ENCODE data around the gene DDIT3.
A peak's percentile ranks its signal among the peaks of the same experiment; 100 is the strongest.

The DDIT3 gene

GRCh38 chr12:57536597-57536942 is 16.3 kb upstream of the DDIT3 start:
- Mint-ChIP-seq H3K36me3 (peaks cover 34 to 78% of the 10 kb centered on the region in 2 donors), H3K27ac (no peak overlapping the region), H3K4me3 (no peak overlapping the region), H3K9me3 (no peaks in the 10 kb centered on the region), H3K4me1 (peaks cover 7 to 12% of the 10 kb centered on the region in 2 donors), H3K27me3 (no peaks in the 10 kb centered on the region)
- ATAC-seq (replicated peaks) = no peak
- DNase-seq = no peak

- Mint-ChIP-seq H3K36me3 (peaks cover 31 to 79% of the 10 kb centered on the region in 2 donors), H3K27ac (peak overlapping the region; percentile 57), H3K4me1 (peaks cover 7 to 12% of the 10 kb centered on the region in 2 donors), H3K9me3 (no peaks in the 10 kb centered on the region), H3K4me3 (no peak overlapping the region), H3K27me3 (no peaks in the 10 kb centered on the region)
- DNase-seq = no peak
- no peak for ATAC-seq (replicated peaks)
Measured at GRCh38 chr12:57535764-57536596, 15.7 kb upstream of the DDIT3 start.

- H3K4me1 Mint-ChIP-seq = peaks cover 7 to 12% of the 10 kb centered on the region in 2 donors
- H3K36me3 Mint-ChIP-seq = peaks cover 30 to 75% of the 10 kb centered on the region in 2 donors
- ATAC-seq (replicated peaks) (no peak), DNase-seq (no peak)
- H3K4me3 Mint-ChIP-seq = no peak overlapping the region
- no peaks in the 10 kb centered on the region for H3K9me3 Mint-ChIP-seq
- H3K27me3 Mint-ChIP-seq = no peaks in the 10 kb centered on the region
- H3K27ac Mint-ChIP-seq = peak overlapping the region; percentile 3
Measured at GRCh38 chr12:57534991-57535543, 14.8 kb upstream of the DDIT3 start.

- H3K9me3 Mint-ChIP-seq = no peaks in the 10 kb centered on the region
- ATAC-seq (replicated peaks) (no peak), DNase-seq (no peak)
- H3K36me3 Mint-ChIP-seq = peaks cover 37 to 76% of the 10 kb centered on the region in 2 donors
- H3K4me1 Mint-ChIP-seq = peaks cover 9 to 17% of the 10 kb centered on the region in 2 donors
- no peak overlapping the region for H3K4me3 Mint-ChIP-seq
- H3K27ac Mint-ChIP-seq = no peak overlapping the region
- H3K27me3 Mint-ChIP-seq = no peaks in the 10 kb centered on the region
Measured at GRCh38 chr12:57534250-57534649, 13.9 kb upstream of the DDIT3 start.

DNA sequence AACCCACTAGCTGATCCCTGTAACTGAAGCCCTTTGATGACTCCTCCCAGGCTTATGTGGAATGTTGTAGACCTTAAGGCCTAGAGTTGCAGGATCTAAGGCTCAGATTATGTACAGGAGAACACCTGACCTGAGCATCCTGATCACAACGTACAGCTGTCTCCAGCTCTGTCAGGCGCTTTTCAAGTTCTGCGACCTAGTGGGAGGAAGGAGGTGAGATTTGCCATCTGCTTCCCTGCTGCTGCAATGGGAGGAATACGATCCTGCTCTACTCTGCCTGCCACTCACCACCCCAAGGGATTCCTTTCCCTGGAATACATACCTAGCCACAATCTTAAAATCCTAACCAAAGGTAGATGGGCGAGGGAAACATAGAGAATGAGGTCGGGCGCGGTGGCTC is 12.8 kb upstream of the DDIT3 start:
- Mint-ChIP-seq H3K27ac (peak overlapping the region; percentile 56), H3K4me1 (peaks cover 2 to 6% of the 10 kb centered on the region in 2 donors), H3K27me3 (no peaks in the 10 kb centered on the region), H3K9me3 (no peaks in the 10 kb centered on the region), H3K36me3 (peaks cover 39 to 76% of the 10 kb centered on the region in 2 donors), H3K4me3 (no peak overlapping the region)
- DNase-seq (no peak), ATAC-seq (replicated peaks) (no peak)

DNA sequence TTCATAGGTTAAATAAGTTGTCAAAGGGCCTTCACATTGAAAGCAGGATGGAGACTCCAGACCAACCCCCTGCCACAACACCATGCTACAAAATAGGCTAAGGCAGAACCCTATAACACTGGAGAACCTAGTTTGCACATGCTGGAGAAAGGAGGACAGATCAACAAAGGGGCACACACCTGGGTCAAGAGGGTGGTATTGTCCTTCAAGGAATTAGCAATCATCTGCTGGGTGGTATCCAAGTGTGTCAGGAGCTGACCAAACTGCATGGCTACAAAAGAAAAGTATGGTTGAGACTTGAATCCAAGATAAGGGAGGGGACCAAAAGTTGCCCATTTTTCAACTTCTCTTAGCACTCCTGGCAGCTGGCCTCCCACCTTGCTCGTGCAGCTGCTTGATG is 11.5 kb upstream of the DDIT3 start:
- no peak for ATAC-seq (replicated peaks)
- peaks cover 40 to 67% of the 10 kb centered on the region in 2 donors for H3K36me3 Mint-ChIP-seq
- H3K27ac Mint-ChIP-seq = peak overlapping the region; percentile 65
- no peaks in the 10 kb centered on the region for H3K9me3 Mint-ChIP-seq
- H3K27me3 Mint-ChIP-seq = no peaks in the 10 kb centered on the region
- peaks cover 2 to 14% of the 10 kb centered on the region in 2 donors for H3K4me1 Mint-ChIP-seq
- DNase-seq = no peak
- no peak overlapping the region for H3K4me3 Mint-ChIP-seq

DNA sequence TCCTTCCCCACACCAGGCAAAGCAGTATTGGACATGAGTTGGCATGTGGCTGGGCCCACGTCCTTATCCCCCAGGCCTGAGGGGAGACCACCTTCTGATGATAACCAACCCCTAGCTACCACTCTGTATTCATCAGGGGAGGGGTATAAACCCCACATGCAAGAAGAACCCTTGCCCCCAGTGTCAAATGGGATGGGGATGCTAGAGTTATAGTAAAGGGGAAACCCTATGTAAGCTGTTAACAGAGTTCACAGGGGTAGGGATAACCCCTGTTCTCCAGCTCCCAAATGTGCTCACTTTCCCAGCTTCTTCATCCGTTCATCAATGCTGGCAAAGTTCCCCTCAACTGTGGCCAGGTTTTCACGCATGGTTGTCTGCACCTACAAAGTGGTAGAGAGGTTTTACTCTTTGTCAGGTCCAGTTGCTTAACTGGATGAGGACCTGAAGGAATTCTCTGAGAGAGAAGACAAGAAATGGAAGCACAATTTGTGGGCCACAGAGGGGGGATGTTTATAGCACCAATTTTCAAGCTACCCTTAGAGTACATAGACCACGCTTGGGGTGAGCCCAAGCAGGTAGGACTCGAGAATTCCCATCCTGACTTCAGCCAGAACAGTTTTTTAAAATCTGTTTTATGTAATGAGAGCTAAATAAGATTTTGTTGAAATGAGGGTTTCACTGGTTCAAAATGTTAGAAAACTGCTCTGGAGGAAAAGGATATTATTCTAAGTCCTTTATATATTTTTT is 10.3 kb upstream of the DDIT3 start:
- Mint-ChIP-seq H3K36me3 (peaks cover 47 to 64% of the 10 kb centered on the region in 2 donors), H3K27ac (no peak overlapping the region), H3K4me3 (no peak overlapping the region), H3K4me1 (peaks cover 5 to 27% of the 10 kb centered on the region in 2 donors), H3K9me3 (no peaks in the 10 kb centered on the region), H3K27me3 (no peaks in the 10 kb centered on the region)
- DNase-seq (no peak), ATAC-seq (replicated peaks) (no peak)

DNA sequence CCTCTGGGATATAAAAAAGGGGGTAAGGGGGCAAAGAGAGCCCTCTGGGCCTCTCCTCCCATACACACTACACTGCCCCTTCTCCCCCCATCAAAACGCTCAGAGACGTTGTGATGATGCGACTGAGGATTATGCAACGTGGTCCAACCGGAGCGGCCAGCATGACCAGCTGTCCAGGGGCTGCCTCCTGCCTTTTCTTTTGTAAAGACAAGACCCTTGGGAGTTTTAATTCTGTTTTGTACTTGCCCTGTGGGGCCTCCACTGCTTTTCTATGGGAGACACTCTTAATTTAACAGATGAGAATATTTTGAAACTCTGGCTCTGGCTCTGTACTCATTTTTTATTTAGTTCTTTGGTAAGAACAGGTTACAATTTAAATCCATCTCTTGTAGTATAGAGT is 9.5 kb upstream of the DDIT3 start:
- Mint-ChIP-seq H3K36me3 (peaks cover 47 to 64% of the 10 kb centered on the region in 2 donors), H3K4me1 (peaks cover 10 to 34% of the 10 kb centered on the region in 2 donors), H3K4me3 (no peak overlapping the region), H3K27me3 (no peaks in the 10 kb centered on the region), H3K27ac (peak overlapping the region; percentile 60), H3K9me3 (no peaks in the 10 kb centered on the region)
- DNase-seq (no peak), ATAC-seq (replicated peaks) (no peak)

- Mint-ChIP-seq H3K4me3 (no peak overlapping the region), H3K36me3 (peaks cover 49 to 67% of the 10 kb centered on the region in 2 donors), H3K4me1 (peaks cover 18 to 43% of the 10 kb centered on the region in 2 donors), H3K9me3 (no peaks in the 10 kb centered on the region), H3K27ac (peak overlapping the region; percentile 75), H3K27me3 (no peaks in the 10 kb centered on the region)
- ATAC-seq (replicated peaks) (no peak), DNase-seq (no peak)
Measured at GRCh38 chr12:57528831-57529555, 8.7 kb upstream of the DDIT3 start.

DNA sequence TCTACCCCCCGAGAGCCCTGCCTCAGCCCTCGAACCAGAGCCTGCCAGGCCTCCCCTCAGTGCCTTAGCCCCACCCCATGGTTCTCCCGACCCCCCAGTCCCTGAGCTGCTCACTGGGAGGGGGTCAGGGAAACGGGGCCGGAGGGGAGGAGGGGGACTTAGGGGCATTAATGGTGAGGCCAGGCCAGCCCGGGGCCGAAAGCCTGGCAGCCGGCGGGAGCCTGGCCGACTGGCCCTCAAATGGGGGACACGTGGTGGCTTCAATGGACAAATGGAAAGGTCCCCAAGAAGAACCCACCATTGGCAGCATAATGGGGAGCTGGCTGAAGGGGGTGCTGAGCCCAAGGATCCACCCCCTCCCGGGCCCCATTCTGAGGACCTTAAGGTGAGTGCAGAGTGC is 7.9 kb upstream of the DDIT3 start:
- peak overlapping the region; percentile 51 for H3K27ac Mint-ChIP-seq
- H3K9me3 Mint-ChIP-seq = no peaks in the 10 kb centered on the region
- H3K4me3 Mint-ChIP-seq = no peak overlapping the region
- H3K4me1 Mint-ChIP-seq = peaks cover 23 to 51% of the 10 kb centered on the region in 2 donors
- H3K36me3 Mint-ChIP-seq = peaks cover 45 to 63% of the 10 kb centered on the region in 2 donors
- ATAC-seq (replicated peaks) (no peak), DNase-seq (no peak)
- H3K27me3 Mint-ChIP-seq = no peaks in the 10 kb centered on the region

- peaks cover 38 to 59% of the 10 kb centered on the region in 2 donors for H3K36me3 Mint-ChIP-seq
- H3K4me3 Mint-ChIP-seq = peak overlapping the region in 1 of 2 donors; percentile 22
Measured at GRCh38 chr12:57527184-57527583, 6.9 kb upstream of the DDIT3 start.

DNA sequence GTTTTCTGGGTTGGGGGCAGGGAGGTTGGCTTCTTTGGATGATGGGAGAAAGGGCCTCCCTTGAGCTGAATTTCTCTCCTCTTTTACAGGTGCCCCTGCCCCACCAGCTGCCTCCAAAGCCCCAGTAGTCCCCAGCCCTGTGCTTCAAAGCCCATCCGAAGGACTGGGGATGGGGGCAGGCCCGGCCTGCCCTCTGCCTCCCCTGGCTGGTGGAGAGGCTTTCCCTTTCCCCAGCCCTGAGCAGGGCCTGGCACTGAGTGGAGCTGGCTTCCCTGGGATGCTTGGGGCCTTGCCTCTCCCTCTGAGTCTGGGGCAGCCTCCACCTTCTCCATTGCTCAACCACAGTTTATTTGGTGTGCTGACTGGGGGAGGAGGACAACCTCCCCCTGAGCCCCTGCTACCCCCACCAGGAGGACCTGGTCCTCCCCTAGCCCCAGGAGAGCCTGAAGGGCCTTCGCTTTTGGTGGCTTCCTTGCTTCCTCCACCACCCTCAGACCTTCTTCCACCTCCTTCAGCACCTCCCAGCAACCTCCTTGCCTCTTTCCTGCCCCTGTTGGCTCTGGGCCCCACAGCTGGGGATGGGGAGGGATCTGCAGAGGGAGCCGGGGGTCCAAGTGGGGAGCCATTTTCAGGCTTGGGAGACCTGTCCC is 6.3 kb upstream of the DDIT3 start:
- Mint-ChIP-seq H3K36me3 (peaks cover 38 to 55% of the 10 kb centered on the region in 2 donors), H3K27me3 (no peaks in the 10 kb centered on the region), H3K4me3 (peak overlapping the region in 1 of 2 donors; percentile 22), H3K4me1 (peaks cover 30 to 62% of the 10 kb centered on the region in 2 donors), H3K27ac (peak overlapping the region; percentile 88), H3K9me3 (no peaks in the 10 kb centered on the region)
- DNase-seq (no peak), ATAC-seq (replicated peaks) (no peak)

More at GRCh38 chr12:57527184-57527583, 6.9 kb upstream of the DDIT3 start:
- Mint-ChIP-seq H3K4me1 (peaks cover 25 to 56% of the 10 kb centered on the region in 2 donors), H3K27ac (peak overlapping the region; percentile 31), H3K9me3 (no peaks in the 10 kb centered on the region), H3K27me3 (no peaks in the 10 kb centered on the region)
- ATAC-seq (replicated peaks) (no peak), DNase-seq (no peak)

DNA sequence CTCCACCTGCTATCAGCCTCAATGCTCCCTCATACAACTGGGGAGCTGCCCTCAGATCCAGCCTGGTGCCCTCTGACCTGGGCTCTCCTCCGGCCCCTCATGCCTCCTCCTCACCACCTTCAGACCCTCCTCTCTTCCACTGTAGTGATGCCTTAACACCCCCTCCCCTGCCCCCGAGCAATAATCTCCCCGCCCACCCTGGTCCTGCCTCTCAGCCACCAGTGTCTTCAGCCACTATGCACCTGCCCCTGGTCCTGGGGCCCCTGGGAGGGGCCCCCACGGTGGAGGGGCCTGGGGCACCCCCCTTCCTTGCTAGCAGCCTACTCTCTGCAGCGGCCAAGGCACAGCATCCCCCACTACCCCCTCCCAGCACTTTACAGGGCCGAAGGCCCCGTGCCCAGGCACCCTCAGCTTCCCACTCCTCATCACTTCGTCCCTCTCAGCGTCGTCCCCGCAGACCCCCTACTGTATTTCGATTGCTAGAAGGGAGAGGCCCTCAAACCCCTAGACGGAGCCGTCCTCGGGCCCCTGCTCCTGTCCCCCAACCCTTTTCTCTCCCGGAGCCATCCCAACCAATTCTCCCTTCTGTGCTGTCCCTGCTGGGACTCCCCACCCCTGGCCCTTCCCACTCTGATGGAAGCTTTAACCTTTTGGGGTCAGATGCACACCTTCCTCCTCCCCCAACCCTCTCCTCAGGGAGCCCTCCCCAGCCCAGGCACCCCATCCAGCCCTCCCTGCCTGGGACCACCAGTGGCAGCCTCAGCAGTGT is 5.5 kb upstream of the DDIT3 start:
- Mint-ChIP-seq H3K36me3 (peaks cover 38 to 51% of the 10 kb centered on the region in 2 donors), H3K9me3 (no peaks in the 10 kb centered on the region), H3K27ac (peak overlapping the region; percentile 85), H3K4me3 (peak overlapping the region; percentile 25 to 35), H3K27me3 (no peaks in the 10 kb centered on the region), H3K4me1 (peaks cover 34 to 70% of the 10 kb centered on the region in 2 donors)
- DNase-seq (no peak), ATAC-seq (replicated peaks) (no peak)
